Ascending aorta (tissue), 2 donors: ENCODE results near the gene PRKACA. TPM values are rescaled to one million over a fixed set of nuclear protein-coding genes. Genes with fewer than 3 reads are reported as not detected.

ENCODE experiments used
- DNase-seq, 2 donors: peaks; one replicate each; pipeline ENCODE4 v3.0.0-alpha.2; 2019; ENCODE audit warnings: low spot score in 2 of 2
- H3K27ac ChIP-seq, 2 donors: fragments of 200-600 bp; sonication (generic); one replicate each; pipeline ENCODE4 v1.5.1; 2016 to 2017; ENCODE audit warnings: mild to moderate bottlenecking in 1 of 2
- H3K27me3 ChIP-seq: fragments of 200-600 bp; sonication (generic); one replicate; pipeline ENCODE4 v1.5.1; 2017
- H3K36me3 ChIP-seq, 2 donors: fragments of 200-600 bp; sonication (generic); one replicate each; pipeline ENCODE4 v1.5.1; 2016
- H3K4me1 ChIP-seq, 2 donors: fragments of 200-600 bp; sonication (generic); one replicate each; pipeline ENCODE4 v1.5.1; 2016 to 2017; ENCODE audit warnings: mild to moderate bottlenecking in 1 of 2
- H3K4me3 ChIP-seq, 2 donors: fragments of 200-600 bp; sonication (generic); one replicate each; pipeline ENCODE4 v1.5.1; 2016 to 2017; ENCODE audit warnings: mild to moderate bottlenecking in 1 of 2
- H3K9me3 ChIP-seq, 2 donors: fragments of 200-600 bp; sonication (generic); one replicate each; pipeline ENCODE4 v1.5.1; 2016
- CTCF ChIP-seq, 3 experiments: fragments of 200-600 bp in 2 of 3; fragments of 450-650 bp in 1 of 3; sonication (generic) in 2 of 3; IDR thresholded peaks; one replicate each; pipeline ENCODE4 v1.5.1; 2016 to 2019; ENCODE audit warnings: antibody characterized with exemption in 3 of 3, mild to moderate bottlenecking in 1 of 3, moderate library complexity in 1 of 3
- intact Hi-C: fragments of 100-400 bp; cut with DNase I; formaldehyde crosslinking; loops from one replicate; pipeline ENCODE4 v1.15.1; 2023
- total RNA-seq: library from RNA; depleted of rRNA; stranded (reverse); fragments of >200 nt; gene quantifications from one replicate; pipeline ENCODE4 v1.1.0, GENCODE V29; 2016

PRKACA gene
- total RNA-seq, 1 donor from 2014 or later = 92.6 TPM

GRCh38 chr19:14073925-14074838 lies 43.4 kb downstream of the PRKACA start:
- Histone ChIP-seq H3K27me3 (no peaks in the 10 kb centered on the region), H3K9me3 (no peaks in the 10 kb centered on the region)

GRCh38 chr19:14073261-14073924 lies 44.2 kb downstream of the PRKACA start:
- DNase-seq = peak in 1 of 2 donors; percentile 83
- H3K27me3 ChIP-seq = no peaks in the 10 kb centered on the region
- peaks cover 0 to 12% of the 10 kb centered on the region in 2 donors for H3K4me1 ChIP-seq

More at GRCh38 chr19:14073925-14074838, 43.4 kb downstream of the PRKACA start:
- peak overlapping the region; percentile 90 to 94 for H3K27ac ChIP-seq
- intact Hi-C loops = loop anchor here (1.0 to 10.0 kb wide), 5 partner anchors 63 to 922 kb away; partner anchors contain the start of genes DCAF15, IER2 and STX10
- H3K36me3 ChIP-seq = no peaks in the 10 kb centered on the region
- peak overlapping the region; percentile 62 to 73 for H3K4me3 ChIP-seq
- TF ChIP-seq CTCF (IDR thresholded peaks at IDR 0.05) = no peak
- H3K4me1 ChIP-seq = peaks cover 0 to 12% of the 10 kb centered on the region in 2 donors
- no peak for DNase-seq

GRCh38 chr19:14072535-14073260 lies 44.9 kb downstream of the PRKACA start, which contains the start of gene MISP3:
TSS of gene MISP3 (plus strand) at chr19:14072786. CDS start at chr19:14073310, 524 bp downstream.
- Histone ChIP-seq H3K36me3 (no peaks in the 10 kb centered on the region), H3K9me3 (no peaks in the 10 kb centered on the region), H3K27me3 (no peaks in the 10 kb centered on the region), H3K4me1 (peaks cover 0 to 12% of the 10 kb centered on the region in 2 donors), H3K27ac (peak within 1 kb of the TSS; percentile 90 to 94), H3K4me3 (peak within 1 kb of the TSS; percentile 62 to 73)
- intact Hi-C loops = loop anchor here (1.0 to 10.0 kb wide), 6 partner anchors 65 to 920 kb away; partner anchors contain the start of genes DCAF15, IER2 and STX10
- no peak for DNase-seq
- TF ChIP-seq CTCF (IDR thresholded peaks at IDR 0.05) = peak in 1 of 3 experiments; percentile 20

More at GRCh38 chr19:14073261-14073924, 44.2 kb downstream of the PRKACA start:
- no peaks in the 10 kb centered on the region for H3K36me3 ChIP-seq
- intact Hi-C loops = loop anchor here (1.0 to 10.0 kb wide), 5 partner anchors 64 to 921 kb away; partner anchors contain the start of genes DCAF15, IER2 and STX10
- H3K4me3 ChIP-seq = peak overlapping the region; percentile 62 to 73
- no peaks in the 10 kb centered on the region for H3K9me3 ChIP-seq
- TF ChIP-seq CTCF (IDR thresholded peaks at IDR 0.05) = peak in 1 of 3 experiments; percentile 97
- peak overlapping the region; percentile 90 to 94 for H3K27ac ChIP-seq

- Histone ChIP-seq H3K36me3 (no peaks in the 10 kb centered on the region), H3K4me1 (peaks cover 0 to 8% of the 10 kb centered on the region in 2 donors), H3K4me3 (no peak overlapping the region), H3K9me3 (no peaks in the 10 kb centered on the region), H3K27ac (no peak overlapping the region), H3K27me3 (no peaks in the 10 kb centered on the region)
- no peak for TF ChIP-seq CTCF (IDR thresholded peaks at IDR 0.05)
- intact Hi-C loops = loop anchor here (5.0 to 10.0 kb wide), 3 partner anchors 118 to 918 kb away; partner anchors contain the start of genes DCAF15, IER2 and STX10
- DNase-seq = no peak
These were observed 47.1 kb downstream of the PRKACA start for GRCh38 chr19:14070268-14071050.
